Mucosa of descending colon (tissue), 3 donors: Measurements from ENCODE around the gene ZBTB7A. TPM values are rescaled to one million over a fixed set of nuclear protein-coding genes. Genes with fewer than 3 reads are reported as not detected.

ENCODE experiments used
- ATAC-seq: fragments of 200-7000 bp; cut with Tn5 transposase; one replicate; pipeline ENCODE4 v1.9.1; 2020; ENCODE audit warnings: mild to moderate bottlenecking, moderate library complexity
- DNase-seq, 3 donors: peaks; one replicate each; pipeline ENCODE4 v3.0.0-alpha.2; 2020
- H3K36me3 ChIP-seq: fragments of 200-600 bp; one replicate; pipeline ENCODE4 v1.8.0; 2021; ENCODE audit warnings: low read depth, mild to moderate bottlenecking
- H3K4me1 ChIP-seq: fragments of 200-600 bp; one replicate; pipeline ENCODE4 v1.8.0; 2021; ENCODE audit warnings: low read depth, mild to moderate bottlenecking
- H3K4me3 ChIP-seq: fragments of 200-600 bp; one replicate; pipeline ENCODE4 v1.8.0; 2021; ENCODE audit warnings: mild to moderate bottlenecking
- H3K9me3 ChIP-seq: fragments of 200-600 bp; one replicate; pipeline ENCODE4 v1.8.0; 2021; ENCODE audit warnings: mild to moderate bottlenecking
- CTCF ChIP-seq: fragments of 200-600 bp; IDR thresholded peaks from one replicate; pipeline ENCODE4 v1.8.0; 2022; ENCODE audit warnings: antibody characterized with exemption, mild to moderate bottlenecking
- intact Hi-C, 2 donors: fragments of 100-400 bp; cut with DNase I in 1 of 2; cut with micrococcal nuclease in 1 of 2; formaldehyde crosslinking; loops; one replicate each; pipeline versions ENCODE4 v1.11.0 to v1.11.1; 2022; cut with DNase I, micrococcal nuclease
- total RNA-seq, 3 donors: library from RNA; stranded (reverse); fragmentation: NEBNext Ultra II Directional in 2 of 3; extraction: Animal tissue kit (Norgen Biotek cat#: 25700) in 2 of 3; gene quantifications; one replicate each; pipeline versions ENCODE4 v1.2.1 to v1.2.4, GENCODE V29; 2021 to 2023
- donor health status: DM: no; HTN: no; CAD: no; lungs with moderate emphysema.
- donor health status: DM: no; HTN: no; CAD: no.
- donor health status: DM: no; HTN: yes; CAD: no.

Gene ZBTB7A
- total RNA-seq, 3 donors from 2014 or later: 104 to 115 (median 112) TPM

DNA sequence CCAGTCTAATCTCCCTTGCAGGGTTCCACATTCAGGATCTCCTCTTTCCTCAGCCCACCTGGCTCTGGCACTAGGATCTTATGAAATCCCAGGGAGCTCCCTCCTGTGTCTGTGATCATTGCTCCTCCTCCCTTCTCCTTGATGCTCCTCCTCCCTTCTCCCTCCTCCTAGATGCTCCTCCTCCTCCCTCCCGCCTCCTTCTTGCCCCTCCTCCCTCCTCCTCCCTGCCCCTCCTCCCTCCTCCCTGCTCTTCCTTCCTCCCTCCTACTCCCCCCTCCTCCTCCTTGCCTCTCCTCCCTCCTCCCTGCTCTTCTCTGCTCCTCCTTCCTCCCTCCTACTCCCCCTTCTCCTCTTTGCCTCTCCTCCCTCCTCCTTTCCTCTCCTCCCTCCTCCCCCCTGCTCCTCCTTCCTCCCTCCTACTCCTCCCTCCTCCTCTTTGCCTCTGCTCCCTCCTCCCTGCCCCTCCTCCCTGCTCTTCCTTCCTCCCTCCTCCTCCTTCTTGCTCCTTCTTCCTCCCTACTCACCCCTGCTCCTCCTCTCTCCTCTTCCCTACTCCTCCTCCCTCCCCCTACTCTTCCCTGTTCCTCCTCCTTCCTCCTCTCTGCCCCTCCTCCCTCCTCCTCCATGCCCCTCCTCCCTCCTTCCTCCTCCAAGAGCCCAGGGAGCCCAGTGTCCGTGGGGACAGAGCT is 14.9 kb upstream of the ZBTB7A start:
- Histone ChIP-seq H3K9me3 (no peaks in the 10 kb centered on the region), H3K4me1 (peaks cover 32% of the 10 kb centered on the region), H3K4me3 (no peak overlapping the region), H3K36me3 (no peaks in the 10 kb centered on the region)
- DNase-seq (peak in 1 of 3 donors; percentile 51), ATAC-seq (peak; percentile 49)
- intact Hi-C loops: no loop called here
- no peak for TF ChIP-seq CTCF

GRCh38 chr19:4080473-4080872 is 13.8 kb upstream of the ZBTB7A start:
- DNase-seq (no peak), ATAC-seq (no peak)
- Histone ChIP-seq H3K4me1 (peaks cover 23% of the 10 kb centered on the region), H3K4me3 (no peak overlapping the region), H3K9me3 (no peaks in the 10 kb centered on the region), H3K36me3 (no peaks in the 10 kb centered on the region)
- no peak for TF ChIP-seq CTCF
- intact Hi-C loops: no loop called here

DNA sequence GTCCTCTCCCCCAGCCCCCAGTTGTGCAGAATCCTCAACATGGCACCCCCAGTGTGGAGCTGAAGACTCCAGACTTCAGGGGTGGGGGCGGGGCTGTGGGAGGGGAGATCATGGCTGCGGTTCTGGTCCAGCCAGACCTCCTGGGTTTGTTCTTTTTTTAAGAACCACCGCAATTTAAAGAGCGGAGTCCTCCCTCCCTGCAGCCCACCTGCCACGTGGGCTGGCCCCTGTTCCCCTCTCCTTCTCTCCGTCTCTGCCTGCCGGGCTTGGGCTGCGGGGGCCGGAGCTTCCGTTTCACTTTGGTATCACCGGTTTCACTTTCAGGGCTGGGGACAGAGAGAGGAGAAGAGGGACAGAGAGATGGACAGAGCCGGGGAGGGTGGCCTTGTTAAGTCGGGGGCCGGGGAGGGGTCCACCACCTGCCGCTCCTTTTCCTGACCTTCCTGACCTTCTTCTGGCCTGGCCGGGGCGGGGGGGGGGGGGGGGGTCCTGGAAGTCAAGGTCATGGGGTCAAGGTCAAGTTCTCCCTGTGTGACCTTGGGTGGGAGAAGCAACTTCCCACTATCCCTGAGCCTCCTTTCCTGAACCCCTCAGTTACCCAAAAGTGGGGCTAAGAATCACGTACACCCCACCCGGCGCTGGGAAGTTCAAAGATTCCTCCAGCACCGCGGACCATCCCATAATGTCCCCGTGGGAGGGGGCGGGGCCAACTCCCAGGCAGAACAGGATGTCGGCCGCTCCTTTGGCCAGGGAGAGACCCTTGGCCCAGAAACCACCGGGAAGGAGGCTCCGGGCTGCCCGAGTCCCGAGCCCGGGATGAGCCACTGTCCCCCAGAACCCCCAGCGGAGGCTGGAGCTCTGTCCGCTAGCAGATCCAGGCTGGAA is 11.3 kb upstream of the ZBTB7A start:
- Histone ChIP-seq H3K4me3 (no peak overlapping the region), H3K4me1 (peaks cover 9% of the 10 kb centered on the region), H3K9me3 (no peaks in the 10 kb centered on the region), H3K36me3 (no peaks in the 10 kb centered on the region)
- ATAC-seq (peak; percentile 79), DNase-seq (peak; percentile 87 to 89 (median 89))
- intact Hi-C loops: no loop called here
- TF ChIP-seq CTCF: no peak

DNA sequence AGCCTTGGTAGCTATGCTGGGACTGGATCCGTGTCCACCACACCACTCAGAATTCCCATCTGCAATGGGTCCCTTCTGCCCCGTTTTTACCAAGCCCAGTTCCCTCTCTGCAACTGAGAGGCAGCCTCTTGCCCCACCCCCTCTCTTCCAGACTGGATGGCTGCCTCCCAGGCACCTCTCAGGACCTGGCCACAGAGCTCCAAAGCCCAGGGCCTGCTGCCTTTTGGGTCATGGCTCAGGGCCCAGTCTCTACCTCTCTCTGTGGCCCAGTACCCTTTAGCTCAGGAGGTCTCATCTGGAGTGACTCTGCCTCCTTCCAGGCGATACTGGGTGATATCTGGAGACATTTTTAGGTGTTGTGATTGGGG is 10.3 kb upstream of the ZBTB7A start:
- ATAC-seq (no peak), DNase-seq (peak in 1 of 3 donors; percentile 40)
- Histone ChIP-seq H3K4me3 (no peak overlapping the region), H3K36me3 (no peaks in the 10 kb centered on the region), H3K4me1 (peaks cover 9% of the 10 kb centered on the region), H3K9me3 (no peaks in the 10 kb centered on the region)
- intact Hi-C loops: no loop called here
- no peak for TF ChIP-seq CTCF

- Histone ChIP-seq H3K9me3 (no peaks in the 10 kb centered on the region), H3K4me1 (peaks cover 8% of the 10 kb centered on the region), H3K36me3 (no peaks in the 10 kb centered on the region), H3K4me3 (no peak overlapping the region)
- DNase-seq (peak in 1 of 3 donors; percentile 26), ATAC-seq (no peak)
- TF ChIP-seq CTCF: no peak
- intact Hi-C loops: no loop called here
Measured at GRCh38 chr19:4075373-4075772, 8.7 kb upstream of the ZBTB7A start.
